T-helper 1 cell treated with Interleukin-12 subunit alpha and Interleukin-12 subunit beta and Interleukin-4 antibody, amounts not matched to agents 30 ng/mL and 1 ng/mL, for 36 hours (primary cell): ENCODE data around the gene QSOX2. TPM values are rescaled to one million over a fixed set of nuclear protein-coding genes. Genes with fewer than 3 reads are reported as not detected.

ENCODE experiments used
- intact Hi-C: fragments of 100-400 bp; cut with micrococcal nuclease; formaldehyde crosslinking; loops from one replicate; pipeline ENCODE4 v1.15.1; 2024
- total RNA-seq: library from RNA; stranded (reverse); gene quantifications from 2 replicates; pipeline ENCODE4 v1.2.3, GENCODE V29; 2022

QSOX2 gene
- total RNA-seq, 1 donor from 2014 or later = 16.0 TPM

DNA sequence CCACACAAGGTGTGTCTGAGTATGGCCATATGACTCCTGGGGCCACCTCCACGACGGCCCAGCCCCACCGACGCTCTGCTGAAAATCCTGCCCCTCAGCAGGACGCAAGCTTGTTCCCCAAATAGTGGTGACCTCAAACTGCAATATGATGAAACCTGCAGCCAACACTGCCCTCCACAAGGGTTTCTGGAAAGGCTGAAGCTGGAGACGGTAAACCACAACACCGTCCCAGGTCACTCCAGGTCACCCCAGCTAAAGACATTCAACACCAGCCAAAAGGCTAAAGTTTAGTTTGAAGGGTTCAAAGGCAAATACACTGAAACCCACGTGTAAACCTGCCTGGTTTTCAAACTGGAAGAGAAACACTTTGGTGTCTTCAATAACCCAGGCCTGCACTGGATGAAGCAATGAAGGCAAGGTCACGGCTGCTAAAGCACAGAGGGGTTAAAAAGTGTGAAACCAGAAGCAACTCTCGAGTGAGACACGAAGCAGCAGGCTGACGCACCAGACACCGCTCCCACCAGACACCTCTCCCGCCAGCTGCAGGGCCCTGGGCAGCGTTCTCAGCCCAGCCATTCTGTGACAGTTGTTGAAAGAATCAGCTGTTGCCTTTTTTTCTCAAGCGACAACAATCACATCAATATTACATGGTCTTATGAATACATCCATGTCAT, 38.9 kb downstream of the QSOX2 start:
- intact Hi-C loops = no loop called here

DNA sequence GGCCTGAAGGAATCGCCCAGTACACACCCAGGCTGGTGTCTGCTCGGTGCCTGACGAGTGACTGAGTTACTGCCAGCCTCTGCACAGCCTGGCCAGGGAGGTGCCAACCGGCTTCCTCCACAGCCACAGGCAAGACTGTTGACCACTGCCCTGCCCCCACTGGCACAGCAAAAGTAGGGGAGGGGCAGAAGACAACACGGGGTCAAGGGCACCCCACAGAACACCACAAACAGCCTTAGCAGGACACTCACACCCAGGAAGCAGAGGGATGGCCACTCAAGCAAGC, 40.0 kb downstream of the QSOX2 start:
- intact Hi-C loops = no loop called here

DNA sequence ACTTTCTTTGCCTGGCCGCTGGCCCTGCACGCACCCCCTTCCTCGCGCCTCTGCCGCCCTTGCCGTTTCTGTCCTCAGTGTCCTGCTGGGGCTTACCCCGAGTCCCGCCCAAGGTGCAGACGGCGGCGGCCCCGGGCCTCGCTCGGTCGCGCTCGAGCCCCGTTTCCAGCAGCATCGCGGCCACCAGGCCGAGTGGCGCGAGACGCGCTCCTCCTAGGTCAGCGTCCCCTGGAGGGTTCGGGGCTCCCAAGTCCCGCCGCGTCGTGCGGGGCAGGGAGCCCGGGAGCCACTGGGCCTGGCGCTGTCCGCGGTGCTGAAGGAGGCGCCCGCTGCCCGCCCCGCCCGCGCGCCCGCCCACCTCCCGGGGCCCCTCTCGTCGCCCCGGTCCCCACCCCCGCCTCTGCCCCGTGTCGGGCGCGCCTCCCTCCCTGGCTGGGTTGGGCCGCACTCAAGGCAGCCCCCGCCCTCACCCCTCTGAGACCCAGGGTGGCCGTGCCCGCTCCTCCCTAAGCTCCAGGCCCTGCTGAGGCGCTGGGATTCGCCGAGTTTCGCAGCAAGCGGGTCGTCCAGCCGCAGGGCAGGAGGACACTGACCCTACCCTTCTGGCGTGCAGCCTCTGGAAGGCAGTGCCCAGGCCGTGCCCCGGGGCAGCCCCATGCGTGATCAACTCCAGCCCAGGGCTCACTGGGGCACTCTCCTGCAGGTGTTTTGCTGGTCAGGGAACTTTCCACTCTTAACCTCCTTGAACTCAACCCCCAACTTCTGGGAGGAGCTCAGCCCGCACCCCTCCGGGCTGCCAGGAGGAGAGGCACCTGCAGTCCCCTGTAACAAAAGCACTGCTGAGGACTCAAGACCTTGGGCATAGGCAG, 40.5 kb downstream of the QSOX2 start, which contains the start of gene LHX3:
Gene LHX3 (minus strand): TSS at position 291 of the 869 bp plus-strand sequence. CDS start 116 bp downstream, at position 175.
- intact Hi-C loops = no loop called here

DNA sequence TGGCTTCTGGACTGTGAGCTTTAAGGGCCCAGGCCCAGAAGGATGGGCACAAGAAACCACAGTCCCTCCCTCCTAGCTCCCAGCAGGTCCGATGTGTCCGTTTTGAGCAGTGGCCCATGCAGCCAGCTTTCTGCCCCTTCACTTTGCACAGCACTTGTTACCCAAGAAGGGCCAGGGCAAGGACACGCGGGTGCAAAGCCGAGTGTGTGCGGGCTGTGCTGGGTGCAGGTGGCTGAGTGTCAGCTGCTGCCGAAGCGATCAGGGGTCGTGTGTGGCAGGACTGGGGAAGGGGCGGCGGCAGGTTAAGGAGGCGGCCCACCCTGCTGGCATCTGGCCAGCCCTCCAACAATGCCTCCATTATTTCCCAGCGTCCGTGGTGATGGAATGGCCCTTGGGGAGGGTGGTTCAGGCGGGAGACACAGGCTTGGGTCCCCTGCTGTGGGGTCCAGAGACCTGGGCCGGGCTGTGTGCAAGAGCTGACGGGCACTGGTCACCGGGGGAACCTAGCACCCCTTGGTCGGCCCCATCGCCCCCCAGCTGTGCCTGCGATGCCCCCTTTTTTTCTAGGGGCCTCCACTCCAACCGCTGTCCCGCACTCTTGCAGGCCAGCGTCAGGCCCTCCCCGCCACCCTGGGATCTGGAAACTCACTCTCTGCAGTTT, 41.3 kb downstream of the QSOX2 start:
- intact Hi-C loops = no loop called here

DNA sequence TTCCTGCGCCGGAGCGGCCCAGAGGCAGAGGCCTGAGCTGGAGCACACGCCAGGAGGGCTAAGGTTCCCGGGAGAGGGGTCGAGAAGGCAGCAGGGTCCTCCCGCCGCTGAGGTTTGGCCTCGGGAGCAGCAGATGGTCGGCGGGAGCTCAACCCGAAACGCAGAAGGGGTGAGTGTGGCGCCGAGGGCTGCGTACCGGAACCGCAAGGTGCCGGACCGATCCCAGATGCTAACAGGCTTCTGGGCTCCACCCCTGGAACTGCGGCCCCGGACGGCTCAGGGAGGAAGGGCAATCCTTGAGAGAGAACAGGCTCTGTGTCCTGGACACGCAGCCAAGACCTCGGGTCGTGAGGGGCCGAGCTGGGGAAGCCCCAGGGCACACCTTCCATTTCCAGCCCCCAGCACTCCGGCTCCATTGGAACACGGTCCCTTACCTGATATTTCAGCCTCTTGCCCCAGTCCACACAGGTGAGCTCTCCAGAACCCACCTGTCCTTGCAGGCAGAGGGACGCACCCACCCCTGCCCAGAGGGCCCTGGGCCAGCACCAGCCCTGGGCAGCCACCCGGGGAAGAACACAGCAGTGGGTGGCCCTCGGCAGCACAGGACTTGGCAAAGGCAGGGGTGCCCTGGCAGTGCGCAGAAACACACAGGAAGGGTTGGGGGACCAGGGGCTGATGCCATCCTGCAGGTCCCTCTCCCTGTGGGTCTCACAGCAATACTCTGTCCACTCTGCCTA, 42.0 kb downstream of the QSOX2 start:
- intact Hi-C loops = no loop called here

DNA sequence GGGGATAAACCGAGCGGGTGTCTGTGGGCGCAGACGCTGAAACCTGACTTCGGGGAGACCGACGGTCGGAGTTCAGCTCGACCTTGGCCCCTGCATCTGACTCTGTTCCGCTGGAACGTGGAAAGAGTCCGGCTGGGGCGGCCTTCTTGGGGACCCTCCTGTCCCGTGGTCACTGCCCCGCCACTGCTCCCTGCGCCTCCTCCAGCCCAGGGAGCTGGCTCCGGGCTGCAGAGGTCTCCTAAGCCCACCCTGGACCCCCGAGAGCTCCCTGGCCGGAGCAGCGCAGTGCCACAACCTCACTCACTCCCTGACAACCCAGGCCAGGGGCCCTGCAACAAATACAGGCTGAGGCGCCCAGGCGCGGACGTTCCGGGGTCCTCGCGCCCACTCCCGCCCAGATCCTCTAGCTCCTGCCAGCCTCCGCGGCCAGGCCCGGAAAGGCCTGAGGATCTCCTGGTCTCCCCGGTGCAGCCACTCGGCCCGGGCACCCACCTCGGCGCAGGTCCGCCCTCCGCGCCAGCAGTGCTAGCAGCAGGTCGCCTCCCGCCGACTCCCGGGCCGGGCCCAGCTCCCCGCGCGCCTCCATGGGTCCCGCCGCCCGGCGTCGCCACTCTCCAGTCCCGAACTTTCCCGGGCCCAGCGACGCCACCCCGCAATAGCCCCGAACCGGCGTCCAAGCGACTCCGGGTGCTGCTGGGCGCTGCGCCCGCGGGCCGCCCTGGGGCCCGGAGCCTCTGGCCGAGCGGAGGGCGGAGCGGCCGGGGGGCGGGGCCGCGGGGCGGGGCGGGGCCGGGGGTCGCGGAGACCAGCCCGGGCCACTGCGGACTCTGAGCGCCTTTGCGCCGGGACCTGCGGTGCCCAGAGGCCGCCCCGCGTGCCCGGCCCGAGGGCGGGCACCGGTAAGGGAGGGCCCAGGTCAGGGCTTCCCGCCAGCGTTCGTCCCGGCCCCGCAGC, 42.9 kb downstream of the QSOX2 start:
- intact Hi-C loops = no loop called here

DNA sequence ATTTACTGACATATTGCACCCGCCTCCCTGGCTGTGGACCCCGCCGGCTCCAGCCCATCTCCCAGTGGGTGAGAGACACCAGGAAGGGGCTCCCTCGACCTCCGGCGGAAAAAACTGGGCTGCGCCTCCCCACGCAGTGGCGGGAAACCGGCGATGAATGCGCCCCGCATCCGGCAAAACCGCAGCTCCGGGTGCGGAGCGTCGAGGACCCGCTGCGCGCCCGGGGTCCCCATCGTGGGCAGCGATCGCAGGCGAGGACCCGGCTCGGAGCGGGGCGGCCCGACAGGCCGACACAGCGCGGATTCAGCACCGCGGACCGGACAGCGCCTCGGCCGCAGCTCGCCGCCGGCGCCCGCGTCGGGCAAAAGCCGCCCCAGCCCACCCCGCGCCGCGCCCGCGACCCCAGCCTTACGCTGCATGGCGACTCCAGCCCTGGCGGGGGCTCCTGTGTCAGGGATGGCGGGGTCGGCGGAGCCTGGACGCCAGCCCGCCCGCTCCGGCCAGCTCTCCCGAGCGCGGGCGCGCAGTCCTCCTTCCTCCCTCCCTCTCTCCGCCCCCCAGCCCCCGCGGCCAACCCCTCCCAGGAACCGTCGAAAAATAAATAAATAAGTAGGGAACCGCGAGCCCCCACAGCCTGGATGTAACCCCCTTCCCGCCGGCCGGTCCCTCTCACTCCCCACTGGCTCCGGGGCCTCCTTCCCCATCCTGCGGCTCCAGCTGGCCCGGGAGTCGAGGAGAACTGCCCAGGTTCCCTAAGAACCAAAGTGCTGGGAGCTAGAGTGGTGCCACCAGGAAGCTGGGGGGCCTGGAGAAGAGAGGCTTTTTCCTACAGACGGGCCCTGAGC, 43.8 kb downstream of the QSOX2 start:
- intact Hi-C loops = no loop called here

DNA sequence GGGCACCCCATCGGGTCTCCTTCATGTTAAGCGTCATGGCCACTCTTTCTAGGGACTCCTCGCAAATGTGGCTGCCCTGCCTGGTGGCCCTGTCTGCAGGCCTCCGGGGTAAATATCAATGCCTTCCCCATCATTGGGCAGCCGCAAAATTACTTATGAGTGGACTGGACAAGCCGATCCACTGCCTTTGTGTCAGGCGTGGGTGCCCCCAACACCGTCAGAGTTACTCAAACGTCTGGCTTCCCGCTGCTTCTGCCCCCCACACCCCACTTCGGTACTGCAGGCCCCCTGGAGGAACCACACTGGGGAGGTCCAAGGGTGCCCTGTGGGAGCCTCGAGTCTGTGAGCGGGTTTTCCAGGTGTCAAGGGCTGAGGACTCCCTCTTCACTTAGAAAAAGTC, 44.4 kb downstream of the QSOX2 start:
- intact Hi-C loops = no loop called here

DNA sequence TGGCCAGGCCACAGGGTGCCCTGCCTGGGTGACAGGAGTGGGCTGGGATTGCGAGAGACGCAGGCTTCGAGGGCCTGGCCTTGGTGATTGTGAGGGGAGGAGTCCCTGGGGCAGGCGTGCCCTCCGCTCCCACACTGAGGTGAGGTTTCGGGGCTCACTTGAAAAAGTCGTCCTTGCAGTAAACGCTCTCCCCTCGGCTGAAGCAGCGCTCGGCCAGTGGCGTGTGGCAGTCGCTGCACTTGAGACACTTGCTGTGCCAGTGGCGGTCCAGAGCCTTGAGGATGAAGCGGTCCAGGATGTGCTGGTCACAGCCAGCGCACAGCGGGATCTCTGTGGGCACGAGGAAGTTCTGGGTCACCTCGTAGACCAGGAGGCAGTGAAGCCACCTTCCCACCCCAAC, 45.2 kb downstream of the QSOX2 start:
- intact Hi-C loops = no loop called here

DNA sequence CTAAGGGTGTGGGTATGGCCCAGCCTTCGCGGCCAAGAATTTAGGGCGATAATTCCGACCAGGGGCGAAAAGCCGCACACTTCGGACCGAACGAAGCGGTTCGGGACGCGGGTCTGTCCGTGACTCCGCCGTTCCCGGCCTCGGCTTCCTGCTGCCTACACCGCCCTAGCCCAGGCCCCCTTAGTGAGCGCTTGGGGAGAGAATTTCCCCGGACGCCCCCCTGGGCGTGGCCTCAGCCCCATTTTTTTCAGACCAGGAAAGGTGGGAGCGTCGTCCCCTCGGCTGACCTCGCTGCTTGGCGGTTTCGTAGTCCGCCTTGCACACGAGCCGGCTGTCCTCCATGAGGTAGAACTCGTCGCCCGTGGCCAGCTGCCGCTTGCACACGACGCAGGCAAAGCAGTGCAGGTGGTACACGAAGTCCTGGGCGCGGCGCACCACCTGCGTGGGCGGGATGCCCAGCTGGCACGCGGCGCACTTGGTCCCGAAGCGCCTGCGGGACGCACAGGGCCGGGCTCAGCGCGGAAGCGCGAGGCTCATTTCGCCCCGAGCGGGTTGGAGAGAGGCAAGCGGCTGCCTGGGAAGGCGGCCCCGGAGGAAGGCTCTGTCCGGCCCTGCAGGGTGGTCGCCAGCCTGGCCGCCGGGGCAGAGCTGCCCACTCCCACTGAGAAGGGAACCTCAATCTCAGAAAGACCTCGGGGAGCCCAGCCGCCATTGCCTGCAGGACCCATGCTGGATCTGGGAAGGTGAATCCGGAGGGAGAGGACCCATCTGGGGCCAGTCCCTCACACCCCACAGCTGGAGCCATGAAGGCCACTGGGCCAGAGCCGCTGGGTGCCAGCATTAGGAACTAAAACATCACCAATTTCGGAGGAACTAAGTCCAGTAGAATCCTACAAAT, 46.0 kb downstream of the QSOX2 start:
- intact Hi-C loops = no loop called here

DNA sequence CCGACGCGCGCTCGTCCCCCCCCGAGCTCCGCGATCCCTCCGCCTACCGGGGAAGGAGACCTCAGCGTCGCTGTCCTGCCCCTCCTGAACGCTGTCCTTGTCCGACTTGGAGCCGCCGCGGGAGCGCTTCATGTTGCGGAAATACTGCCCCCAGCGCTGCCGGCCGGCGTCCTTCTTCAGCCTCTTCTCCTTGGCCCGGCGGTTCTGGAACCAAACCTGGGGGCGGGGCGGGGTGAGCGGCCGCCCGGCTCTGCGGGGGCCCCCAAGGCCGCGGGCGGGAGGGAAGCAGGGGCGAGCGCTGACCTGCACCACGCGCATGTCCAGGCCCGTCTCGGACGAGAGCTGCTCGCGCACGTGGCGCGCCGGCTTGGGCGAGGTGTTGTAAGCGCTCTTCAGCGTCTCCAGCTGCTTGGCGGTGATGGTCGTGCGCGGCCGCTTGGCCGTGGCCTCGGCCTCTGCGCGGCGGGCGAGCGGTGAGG, 47.0 kb downstream of the QSOX2 start:
- intact Hi-C loops = no loop called here

DNA sequence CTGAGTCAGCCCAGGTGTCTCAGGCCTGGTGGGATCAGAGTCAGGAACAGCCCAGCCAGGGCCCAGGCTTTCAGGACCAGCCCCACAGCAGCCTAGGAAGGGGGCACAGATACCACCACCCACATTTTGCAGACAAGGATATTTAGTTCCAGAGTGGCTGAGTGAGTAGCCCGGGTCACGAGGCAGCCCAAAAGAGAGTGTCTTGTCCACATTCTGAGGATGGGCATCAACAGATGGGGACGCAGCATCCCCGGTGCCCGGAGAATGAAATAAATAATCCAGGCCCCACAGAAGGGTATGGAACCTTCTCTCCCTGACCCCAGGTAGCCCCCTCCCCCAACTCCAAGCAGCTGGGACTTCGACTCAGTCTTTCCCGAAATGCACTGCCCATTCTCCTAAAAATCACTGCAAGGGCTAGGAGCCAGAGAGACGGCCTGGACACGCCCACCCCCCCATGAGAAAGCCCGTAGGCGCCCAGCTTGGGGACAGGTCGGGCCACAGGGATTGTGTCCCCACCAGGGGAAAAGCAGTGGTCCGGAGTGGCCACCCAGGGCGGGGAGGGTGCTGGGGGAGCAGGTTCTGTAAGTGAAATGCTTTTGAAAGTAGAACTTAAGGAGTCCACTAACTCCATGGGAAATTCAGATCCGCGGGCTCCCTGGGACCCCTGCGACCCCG, 47.5 kb downstream of the QSOX2 start:
- intact Hi-C loops = no loop called here

DNA sequence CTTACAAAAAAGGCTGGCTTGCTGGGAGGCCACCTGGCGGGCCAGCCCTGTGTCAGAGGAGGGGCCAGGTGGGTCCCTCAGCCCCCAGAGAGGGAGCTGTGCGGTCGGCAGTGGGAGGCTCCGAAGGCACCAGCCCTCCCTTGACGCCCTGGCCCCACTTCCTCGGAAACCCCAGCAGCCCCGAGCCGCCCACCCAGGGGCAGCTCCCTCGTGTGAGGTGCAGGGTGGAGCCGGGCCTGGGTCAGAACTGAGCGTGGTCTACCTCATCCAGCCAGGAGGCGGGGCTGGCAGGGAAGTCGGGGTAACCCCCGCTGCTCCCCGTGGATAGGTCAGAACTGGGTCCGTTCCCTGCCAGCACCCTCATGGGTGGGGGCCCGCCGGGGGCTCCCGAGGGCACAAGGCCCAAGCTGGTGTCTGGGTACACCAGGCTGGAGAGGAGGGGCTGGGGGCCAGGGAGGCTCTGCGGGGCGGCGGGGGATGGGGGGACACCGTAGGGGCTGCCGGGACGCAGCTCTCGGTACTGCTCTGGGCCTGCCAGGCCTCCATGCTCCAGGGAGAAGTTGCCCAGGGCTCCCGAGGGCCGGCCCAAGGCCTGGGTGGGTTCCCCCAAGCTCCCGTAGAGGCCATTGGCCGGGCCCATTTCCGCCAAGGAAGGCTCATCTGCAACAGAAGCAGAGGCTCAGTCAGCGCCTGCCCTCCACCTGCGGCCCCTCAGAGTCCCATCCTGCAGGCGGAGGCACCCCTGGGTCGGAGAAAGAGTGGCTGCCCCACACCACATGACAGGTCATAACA, 48.3 kb downstream of the QSOX2 start:
- intact Hi-C loops = no loop called here

DNA sequence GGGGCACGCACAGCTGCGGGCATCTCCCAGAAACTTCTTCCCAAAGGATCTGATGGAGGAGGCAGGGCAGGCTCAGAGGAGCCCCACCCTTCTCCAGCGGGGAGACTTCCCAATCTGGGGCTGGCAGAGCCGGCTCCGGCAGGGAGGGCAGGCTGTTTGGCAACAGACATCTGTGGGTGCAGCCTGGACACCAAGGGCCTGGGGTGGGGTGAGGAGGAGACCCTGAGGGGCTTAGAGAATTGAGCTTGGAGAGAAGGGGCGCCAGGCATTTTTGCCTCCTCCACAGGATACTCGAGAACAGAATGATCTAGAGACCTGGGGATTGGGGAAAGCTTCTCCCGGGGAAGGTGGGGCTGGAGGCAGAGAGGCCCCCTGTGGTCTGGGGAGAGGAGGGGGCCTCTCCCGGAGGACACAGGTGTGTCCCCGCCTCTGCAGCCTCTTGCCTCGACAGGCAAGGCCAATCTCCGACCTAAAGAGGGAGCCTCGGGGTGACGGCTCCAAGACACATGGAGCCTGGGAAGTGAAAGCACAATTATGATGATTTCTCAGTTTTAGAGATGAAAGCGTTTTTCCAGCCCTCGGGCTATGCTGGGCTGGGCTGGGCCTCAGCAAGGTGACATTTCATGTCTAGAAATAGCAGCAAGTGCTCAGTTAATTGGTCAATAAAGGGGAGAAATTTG, 49.1 kb downstream of the QSOX2 start:
- intact Hi-C loops = no loop called here

DNA sequence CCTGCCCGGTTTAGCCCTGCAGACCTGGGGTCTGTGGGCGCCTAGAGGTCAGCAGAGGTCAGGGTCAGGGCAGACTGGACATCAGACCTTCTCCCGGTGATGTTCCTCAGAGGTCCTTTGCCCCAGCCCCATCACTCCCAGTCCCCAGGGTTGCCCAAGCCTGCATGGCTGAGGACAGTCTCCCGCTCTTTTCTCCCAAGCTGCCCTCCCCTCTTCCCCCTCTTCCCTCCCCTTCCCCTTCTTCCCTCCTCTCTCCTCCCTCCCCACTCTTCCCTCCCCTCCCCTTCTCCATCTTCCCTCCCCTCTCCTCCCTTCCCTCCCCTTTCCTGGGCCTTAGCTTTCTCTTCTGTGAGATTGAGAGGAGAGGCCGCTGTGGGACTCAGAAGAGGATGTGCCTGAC, 51.1 kb downstream of the QSOX2 start:
- intact Hi-C loops = no loop called here

DNA sequence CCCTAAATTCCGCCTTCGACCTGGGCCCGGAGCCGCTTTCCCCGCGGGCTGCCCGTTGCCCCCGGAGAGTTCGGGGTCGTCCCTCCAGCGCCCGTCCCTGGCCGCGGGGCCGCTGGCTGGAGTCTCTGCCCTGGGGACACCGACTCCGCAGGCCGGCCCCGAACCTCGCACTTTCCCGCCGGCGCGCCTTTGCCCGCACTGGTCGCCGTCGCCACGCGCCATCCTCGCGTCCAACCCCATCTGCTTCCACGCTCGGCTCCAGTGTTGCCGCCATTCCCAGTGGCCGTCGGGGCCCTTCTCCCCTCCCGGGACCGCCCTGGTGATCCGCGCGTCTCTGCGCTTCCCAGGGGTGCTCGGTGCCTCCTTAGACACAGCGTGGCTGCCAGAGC, 51.7 kb downstream of the QSOX2 start:
- intact Hi-C loops = no loop called here
